GM19351 (cell line): ENCODE results near the gene RBP4.
"Not testable (repeated sequence)": the region's sequence is repeated elsewhere in the genome, so short reads cannot be mapped to it uniquely, and the experiment has no call there.

ENCODE experiments used
- ATAC-seq: cut with Tn5 transposase; IDR thresholded peaks from one replicate; pipeline ENCODE4 v1.9.1; 2021; ENCODE audit warnings: mild to moderate bottlenecking, moderate library complexity; ENCODE audit not compliant: unreplicated experiment

Gene RBP4

DNA sequence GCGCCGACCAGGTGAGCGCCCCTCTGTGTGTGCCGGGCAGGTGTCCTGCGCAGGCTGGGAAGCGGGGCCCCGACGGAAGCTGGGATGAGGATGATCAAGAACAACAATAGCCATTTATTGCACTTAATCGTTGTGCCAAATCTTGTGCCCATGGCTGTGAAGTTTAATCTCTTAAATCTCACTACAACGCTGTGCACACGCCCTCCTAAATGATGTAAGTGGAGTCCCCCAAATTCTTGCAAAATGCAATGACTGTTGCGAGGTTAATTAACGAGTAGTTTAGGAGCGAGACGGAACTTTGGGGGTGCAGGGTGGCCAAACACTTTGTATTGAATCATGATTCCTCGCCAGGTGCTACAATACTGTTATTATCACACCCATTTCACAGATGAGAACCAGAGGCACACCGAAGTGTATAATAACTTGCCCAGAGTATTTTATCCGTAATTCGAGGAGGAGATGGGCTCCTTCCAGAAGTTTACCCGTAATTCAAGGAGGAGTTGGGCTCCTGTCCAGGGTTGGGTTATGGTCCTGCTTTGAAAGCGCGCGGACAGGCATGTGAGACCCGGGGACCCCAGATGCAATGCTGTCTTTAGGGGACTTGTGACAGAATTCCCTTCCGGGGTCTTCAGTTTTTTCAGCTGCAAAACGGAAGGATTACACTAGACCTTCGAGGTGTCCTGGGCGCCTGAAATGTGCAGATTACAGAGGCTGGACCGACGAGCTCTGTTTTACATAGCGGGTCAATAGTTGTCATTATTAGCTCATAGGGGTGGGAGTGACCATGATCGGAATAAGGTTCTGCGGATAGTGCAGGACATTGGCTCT is 33.5 kb downstream of the RBP4 start:
- no peak for ATAC-seq

DNA sequence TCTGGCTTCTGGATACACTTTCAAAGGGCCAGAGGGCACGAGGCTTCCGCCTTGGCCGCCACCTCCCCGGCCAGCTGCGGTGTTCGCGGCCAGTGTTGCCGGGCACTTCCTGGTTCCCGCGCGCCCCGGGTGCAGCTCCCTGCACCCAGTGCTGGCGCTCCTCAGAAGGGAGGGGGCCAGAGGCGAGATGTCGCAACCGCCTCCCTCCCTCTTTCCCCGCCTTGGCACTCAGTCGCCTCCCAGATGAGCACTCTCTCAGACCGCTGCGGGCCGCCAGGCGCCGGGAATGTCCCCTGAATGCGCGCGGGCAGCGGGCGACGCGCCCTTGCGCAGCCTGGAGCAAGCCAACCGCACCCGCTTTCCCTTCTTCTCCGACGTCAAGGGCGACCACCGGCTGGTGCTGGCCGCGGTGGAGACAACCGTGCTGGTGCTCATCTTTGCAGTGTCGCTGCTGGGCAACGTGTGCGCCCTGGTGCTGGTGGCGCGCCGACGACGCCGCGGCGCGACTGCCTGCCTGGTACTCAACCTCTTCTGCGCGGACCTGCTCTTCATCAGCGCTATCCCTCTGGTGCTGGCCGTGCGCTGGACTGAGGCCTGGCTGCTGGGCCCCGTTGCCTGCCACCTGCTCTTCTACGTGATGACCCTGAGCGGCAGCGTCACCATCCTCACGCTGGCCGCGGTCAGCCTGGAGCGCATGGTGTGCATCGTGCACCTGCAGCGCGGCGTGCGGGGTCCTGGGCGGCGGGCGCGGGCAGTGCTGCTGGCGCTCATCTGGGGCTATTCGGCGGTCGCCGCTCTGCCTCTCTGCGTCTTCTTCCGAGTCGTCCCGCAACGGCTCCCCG is 34.4 kb downstream of the RBP4 start, which contains the start of gene FFAR4:
Gene FFAR4, plus strand, starts transcription at position 231 of the 842 bp plus-strand sequence. Its CDS starts 56 bp downstream, at position 287.
- no peak for ATAC-seq

DNA sequence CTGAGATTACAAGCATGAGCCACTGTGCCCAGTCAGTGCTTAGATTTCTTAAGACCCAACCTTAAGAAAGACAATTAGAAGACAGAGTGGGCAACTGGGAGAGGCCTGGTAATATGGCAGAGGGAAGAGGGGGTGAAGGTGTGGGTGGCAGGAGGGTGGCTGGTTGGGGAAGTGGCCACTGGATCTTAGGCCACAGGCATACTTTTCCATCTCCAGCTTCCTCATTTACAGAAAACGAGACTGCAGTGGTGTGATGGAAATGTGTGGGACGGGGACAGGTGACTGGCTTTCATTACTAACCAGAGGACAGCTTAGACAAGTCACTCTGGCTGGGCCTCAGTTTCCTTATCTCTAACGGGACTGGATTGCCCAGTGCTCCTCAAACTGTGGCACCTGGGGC is 35.6 kb downstream of the RBP4 start:
- ATAC-seq, result no peak

DNA sequence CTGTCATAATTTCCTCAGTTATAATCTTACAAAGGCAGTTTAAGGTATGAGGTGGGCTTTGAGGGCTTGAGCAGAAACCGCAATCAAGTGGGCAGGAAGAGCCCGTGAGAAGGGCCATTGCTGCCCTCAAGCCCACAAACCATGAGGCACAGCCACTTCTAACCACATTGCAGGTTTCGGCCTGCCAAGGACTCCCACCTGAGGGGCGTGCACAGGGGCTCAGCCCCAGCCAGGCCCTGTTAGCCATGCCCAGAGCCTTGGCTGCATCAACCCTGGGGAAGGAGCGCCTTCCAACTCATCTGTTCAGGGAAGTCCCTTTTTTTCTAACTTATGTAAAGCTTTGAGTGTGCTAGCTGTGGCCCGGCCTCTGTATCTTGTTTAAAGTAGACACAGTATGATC is 40.5 kb downstream of the RBP4 start:
- no peak for ATAC-seq

DNA sequence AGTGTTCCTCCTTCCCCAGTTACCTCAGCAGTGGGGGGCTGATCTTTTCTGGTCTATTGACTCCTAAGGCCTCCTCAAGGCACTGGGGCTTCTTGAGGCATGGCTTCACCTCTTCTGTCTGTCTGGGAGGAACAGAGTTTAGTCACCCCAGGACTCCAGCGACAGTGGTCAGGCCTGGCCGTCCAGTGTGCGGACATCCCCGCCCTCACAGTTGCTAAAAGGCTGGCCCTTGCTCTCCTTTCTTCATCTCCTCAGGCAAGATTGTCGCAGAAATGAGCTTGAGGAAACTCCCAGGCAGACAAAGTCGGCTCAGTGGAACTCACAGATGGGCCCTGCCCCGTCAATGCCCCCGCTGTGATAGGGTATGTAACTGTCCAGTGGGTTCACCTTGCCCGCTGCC is 41.5 kb downstream of the RBP4 start:
- ATAC-seq, result no peak

DNA sequence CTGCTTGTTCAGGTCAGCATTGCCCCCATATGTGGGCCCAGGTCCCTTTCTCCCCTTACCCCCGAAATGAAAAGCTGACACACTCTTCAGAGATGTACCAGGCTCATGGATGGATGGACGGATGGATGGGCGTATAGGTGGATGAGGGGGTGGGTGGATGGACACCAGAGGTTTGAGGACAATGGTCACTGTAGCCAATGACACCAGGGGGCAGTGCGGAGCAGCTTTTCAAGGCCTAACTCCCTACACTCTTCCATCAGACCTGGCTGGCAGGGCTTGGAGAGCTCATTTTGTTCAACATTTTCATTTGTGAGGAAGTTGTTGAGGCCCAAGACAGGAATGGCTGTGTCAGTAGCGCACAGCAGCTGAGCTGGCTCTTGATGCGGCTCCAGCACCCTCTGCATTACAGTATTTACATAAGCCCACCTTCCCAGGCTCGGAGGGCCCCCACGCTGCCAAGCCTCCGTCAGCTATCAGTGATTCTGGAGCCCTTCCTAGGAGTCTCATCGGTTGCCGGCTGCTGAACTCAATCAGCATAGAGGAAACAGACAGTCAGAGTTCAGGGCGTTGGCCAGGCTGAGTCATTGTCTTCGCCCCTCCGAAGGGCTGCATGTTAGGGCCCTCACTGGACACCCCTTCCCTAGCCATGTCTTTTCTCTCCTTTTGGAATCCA is 46.1 kb downstream of the RBP4 start:
- no peak for ATAC-seq

DNA sequence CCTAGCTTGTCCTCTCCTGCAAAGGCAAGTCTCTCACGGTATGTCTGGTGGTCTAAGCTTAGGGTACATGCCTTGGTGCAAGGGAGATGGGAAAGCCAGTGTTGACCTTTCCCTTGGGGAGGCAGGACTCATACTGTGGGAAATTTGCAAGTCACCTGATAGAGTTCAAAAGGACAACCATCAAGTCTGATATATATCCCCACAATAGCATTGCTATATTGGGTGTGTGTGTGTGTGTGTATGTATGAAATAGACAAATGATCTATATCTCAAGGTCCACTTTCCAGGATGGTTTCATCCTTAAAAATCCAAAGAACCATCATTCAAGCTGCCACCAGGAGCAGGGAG is 46.7 kb downstream of the RBP4 start:
- no peak for ATAC-seq

DNA sequence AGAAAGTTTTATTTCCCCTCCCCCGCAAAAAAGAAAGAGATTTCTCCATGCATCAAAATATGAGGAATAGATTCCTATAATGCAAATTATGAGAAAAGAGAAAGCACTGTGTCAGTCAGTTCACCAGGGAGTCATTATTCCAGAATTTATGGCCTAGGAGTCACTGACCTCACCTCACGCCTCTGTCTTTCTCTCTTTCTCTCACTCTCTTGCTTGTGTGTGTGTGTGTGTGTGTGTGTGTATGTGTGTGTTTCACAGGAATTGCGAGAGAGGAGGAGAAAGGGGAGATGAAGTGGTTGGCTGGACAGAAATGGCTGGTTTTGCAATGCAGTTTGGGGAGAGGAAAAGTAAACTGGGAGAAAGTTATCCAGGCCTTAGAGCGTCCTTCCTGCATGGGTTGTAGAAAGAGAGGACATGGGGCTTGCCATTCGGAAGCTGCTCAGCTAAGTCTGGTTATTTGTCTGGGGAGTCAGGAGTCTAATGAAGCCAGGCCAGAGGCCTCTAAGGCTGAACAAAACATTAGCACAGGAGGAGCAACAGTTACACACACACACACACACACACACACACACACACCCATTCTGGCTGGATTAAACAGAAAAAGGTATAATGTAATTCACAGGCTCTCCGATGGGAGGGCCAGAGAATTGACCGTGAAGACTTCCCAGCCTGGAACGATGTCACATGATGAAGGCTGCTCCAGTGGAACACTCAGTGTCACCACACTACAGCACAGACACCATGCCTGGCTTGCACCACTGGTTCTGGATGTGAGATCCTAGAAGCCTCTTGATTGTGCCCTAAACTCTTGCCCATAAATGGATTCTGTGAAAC is 47.3 kb downstream of the RBP4 start:
- ATAC-seq, result no peak

DNA sequence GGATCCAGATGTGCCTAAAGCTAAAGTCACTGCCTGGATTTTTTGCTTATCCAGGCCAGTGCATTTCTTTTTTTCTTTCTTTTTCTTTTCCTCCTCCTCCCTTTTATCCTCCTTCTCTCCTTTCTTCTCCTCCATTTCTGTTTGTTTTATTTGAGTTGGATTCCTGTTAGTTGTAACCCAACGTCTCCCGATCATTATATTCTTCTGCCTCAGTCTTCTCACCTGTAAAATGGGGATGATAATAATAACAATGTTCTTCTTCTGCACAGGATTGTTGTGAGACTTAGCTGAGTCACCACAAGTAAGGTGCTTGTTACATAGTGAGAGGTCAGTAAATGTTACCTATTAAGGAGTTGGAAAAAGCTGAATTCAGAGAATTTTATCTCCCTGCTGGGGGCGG is 48.3 kb downstream of the RBP4 start:
- ATAC-seq, result no peak

DNA sequence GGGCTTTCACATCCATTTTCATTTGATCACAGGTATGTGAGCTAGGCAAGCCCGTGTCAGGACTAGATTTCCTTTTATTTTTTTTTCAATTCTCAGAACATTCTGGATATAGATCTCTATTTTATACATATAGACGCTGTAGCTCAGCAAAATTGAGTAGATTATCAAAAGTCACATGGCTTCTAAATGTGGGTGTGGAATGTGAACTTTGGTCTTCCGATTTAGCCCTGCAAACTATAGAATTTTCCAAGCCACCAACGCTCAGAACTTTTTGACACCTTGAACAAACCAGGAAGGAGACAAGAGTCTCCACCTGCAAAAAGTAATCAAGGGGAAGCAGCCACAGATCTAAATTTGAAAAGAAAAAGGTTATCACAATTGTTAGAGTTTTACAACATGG is 50.4 kb downstream of the RBP4 start:
- no peak for ATAC-seq

DNA sequence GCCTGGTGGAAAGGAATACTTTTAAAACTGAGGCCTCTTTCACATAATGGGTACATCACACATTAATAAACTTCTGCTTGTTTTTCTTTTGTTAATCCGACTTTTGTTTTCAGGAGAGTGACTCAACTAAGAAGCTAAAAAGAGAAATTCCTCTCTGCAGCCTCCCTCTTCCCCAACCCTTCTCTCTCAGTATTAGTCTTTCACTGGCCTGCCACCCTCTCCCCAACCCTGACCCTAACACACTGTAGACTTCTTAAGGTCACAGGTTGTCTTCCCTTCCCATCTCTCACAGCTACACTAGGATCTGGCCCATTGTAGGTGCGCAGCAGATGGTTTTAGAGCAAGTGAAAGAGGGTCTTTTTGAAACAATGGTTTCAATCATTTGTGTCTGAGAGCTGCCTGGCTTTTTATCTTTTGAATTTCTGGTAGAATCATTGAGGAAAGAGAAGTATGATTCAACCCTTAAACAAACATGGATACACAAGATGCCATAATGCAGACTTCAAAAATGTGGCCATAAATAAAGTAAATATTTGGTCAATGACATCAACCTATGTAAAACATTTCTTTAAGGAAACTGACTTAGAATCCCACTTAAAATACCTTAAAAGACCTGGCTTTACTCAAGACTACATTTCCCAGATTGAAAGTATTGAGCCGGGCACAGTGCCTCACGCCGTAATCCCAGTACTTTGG is 52.5 kb downstream of the RBP4 start:
- ATAC-seq, result no peak

DNA sequence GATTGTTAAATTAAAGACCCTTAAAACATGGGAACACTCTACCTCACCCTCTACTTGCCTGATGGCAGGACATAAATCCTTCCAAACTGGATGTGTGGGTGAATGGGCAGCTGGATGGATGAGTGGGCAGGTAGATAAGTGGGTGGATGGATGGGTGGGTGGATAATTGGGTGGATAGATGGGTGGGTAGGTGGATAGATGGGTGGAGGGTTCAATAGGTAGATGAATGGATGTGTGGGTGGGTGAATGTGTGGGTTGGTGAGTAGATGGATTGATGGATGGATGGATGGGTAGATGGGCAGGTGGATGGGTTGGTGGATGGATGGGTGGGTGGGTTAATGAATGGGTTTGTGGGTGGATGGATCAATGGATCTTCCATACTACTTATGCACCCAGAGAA is 53.5 kb downstream of the RBP4 start:
- ATAC-seq, result no peak

DNA sequence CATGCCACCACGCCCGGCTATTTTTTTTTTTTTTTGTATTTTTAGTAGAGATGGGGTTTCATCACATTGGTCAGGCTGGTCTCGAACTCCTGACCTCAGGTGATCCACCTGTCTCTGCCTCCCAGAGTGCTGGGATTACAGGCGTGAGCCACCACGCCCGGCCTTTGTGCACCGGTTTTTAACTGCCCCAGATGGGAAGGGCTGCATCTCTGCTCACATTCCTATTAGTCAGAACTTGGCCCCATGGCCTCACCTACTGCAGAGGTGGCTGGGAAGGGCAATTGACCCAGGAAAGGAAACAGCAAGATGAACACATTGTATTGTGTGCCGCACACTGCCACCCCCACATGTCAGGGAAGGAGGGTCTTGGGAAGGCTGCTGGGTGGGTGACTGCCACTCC is 54.0 kb downstream of the RBP4 start:
- ATAC-seq, result not testable (repeated sequence)

DNA sequence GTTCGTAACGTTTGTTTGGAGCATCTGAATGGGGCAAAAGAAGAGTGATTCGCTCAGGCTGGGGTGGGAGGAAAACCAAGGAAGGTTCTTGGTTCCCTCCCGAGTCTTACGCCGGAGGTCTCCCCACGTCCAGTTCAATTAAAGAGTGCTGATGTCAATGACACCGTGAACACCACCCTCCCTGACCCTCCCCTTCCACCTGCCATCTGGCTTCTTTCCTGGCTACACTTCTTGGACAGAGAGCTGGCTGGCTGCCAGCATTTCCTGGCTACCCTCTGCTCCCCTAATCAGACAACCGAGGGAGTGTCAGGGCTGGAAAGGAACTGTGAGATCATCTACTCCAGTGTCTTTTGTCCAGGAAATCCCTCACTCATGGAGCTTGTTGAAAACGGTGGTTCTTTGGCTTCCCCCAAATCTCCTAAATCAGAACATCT is 58.7 kb downstream of the RBP4 start:
- ATAC-seq, result no peak
